Sigmoid colon (tissue), 7 donors: ENCODE results near the gene PVALEF. TPM values are rescaled to one million over a fixed set of nuclear protein-coding genes. Genes with fewer than 3 reads are reported as not detected.
"Not testable (repeated sequence)": the region's sequence is repeated elsewhere in the genome, so short reads cannot be mapped to it uniquely, and the experiment has no call there.

ENCODE experiments used
- DNase-seq: peaks from one replicate; pipeline ENCODE4 v3.0.0-alpha.2; 2019
- H3K27ac ChIP-seq, 4 donors: fragments of 200-600 bp; sonication (generic); one replicate each; pipeline ENCODE4 v1.5.1; 2016 to 2019; ENCODE audit warnings: mild to moderate bottlenecking in 1 of 4
- H3K27me3 ChIP-seq, 3 donors: fragments of 200-600 bp; sonication (generic); one replicate each; pipeline ENCODE4 v1.5.1; 2019; ENCODE audit warnings: mild to moderate bottlenecking in 1 of 3
- H3K36me3 ChIP-seq, 4 donors: fragments of 200-600 bp; sonication (generic); one replicate each; pipeline ENCODE4 v1.5.1; 2016 to 2019
- H3K4me1 ChIP-seq, 4 donors: fragments of 200-600 bp; sonication (generic); one replicate each; pipeline ENCODE4 v1.5.1; 2017 to 2019
- H3K4me3 ChIP-seq, 4 donors: fragments of 200-600 bp; sonication (generic); one replicate each; pipeline ENCODE4 v1.5.1; 2017 to 2019; ENCODE audit warnings: mild to moderate bottlenecking in 2 of 4, moderate library complexity in 1 of 4
- H3K9me3 ChIP-seq, 4 donors: fragments of 200-600 bp in 3 of 4; sonication (generic) in 3 of 4; one replicate each; pipeline versions ENCODE4 v1.5.1 to v1.6.1; 2013 to 2019
- CTCF ChIP-seq, 4 experiments: fragments of 450-650 bp in 3 of 4; fragments of 200-600 bp in 1 of 4; IDR thresholded peaks; one replicate each; pipeline ENCODE4 v1.5.1; 2016 to 2019; ENCODE audit warnings: antibody characterized with exemption in 4 of 4, mild to moderate bottlenecking in 3 of 4, moderate library complexity in 2 of 4
- EP300 ChIP-seq, 4 donors: sonication (generic); formaldehyde crosslinking; IDR thresholded peaks; one replicate each; pipeline ENCODE4 v1.6.1; 2017; ENCODE audit warnings: antibody characterized with exemption in 4 of 4
- POLR2A ChIP-seq, 2 donors: fragments of 450-650 bp; IDR thresholded peaks; one replicate each; pipeline ENCODE4 v1.6.1; 2016; ENCODE audit warnings: antibody characterized with exemption in 2 of 2, mild to moderate bottlenecking in 2 of 2, moderate library complexity in 2 of 2
- POLR2AphosphoS5 ChIP-seq, 4 donors: sonication (generic); formaldehyde crosslinking; IDR thresholded peaks; one replicate each; pipeline ENCODE4 v1.6.1; 2017; ENCODE audit warnings: antibody characterized with exemption in 4 of 4
- WGBS, 2 donors: extraction: QIAGEN DNeasy Blood & Tissue Kit; methylation state at CpG; one replicate each; pipeline ENCODE4 v1.1.7; 2013; 5-methylcytosine and 5-hydroxymethylcytosine counted together
- intact Hi-C: fragments of 100-400 bp; cut with DNase I; formaldehyde crosslinking; loops from one replicate; pipeline ENCODE4 v1.15.1; 2023
- polyA plus RNA-seq, 3 donors: library from polyadenylated mRNA; stranded (reverse); fragments of 200-250 nt; gene quantifications; one replicate each; pipeline ENCODE4 v1.2.3, GENCODE V29; 2013
- total RNA-seq, 4 donors: library from RNA; depleted of rRNA; stranded (reverse); fragments of >200 nt; gene quantifications; one replicate each; pipeline ENCODE4 v1.1.0, GENCODE V29; 2016
- donor health status: healthy with polysubstance abuse.
- donor health status: Bipolar disorder and iron deficiency.
- donor health status: healthy.

Gene PVALEF
- total and polyA plus RNA-seq, 7 donors, result not detected

DNA sequence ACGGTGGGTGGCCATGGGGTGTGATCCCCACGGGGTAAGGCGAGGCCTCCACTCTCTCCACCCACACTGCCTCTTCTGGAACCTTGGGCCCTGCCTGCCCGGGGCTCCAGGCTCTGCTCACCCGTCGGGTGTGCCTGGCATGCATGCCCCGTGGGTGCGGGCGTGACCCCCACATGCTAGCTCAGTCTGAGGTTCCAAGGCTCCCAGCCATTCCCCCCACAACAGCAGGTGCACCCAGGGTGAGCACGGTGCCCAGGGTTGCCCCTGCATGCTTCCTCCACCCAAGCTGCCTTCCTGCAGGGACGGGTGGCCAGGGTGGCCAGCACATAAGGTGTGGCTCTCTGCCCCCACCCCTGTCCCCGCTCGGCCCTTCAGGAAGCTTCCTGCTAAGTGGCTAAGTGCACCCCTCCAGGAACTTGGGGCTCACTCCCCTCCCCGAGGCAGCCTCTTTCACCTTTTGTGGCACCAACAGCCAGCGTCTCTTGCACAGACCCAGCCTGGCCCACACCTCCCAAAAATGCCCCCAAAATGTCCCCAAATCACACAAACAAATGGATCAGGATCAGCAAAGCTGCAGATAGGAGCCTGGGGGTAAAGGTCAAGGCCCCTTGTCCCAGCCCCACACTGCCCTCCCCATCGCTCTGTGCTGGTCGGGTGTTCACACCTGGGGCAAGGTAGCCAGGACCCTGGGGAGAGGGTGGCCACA lies 21.4 kb upstream of the PVALEF start:
- Histone ChIP-seq H3K27me3 (peaks cover 0 to 1% (median 0%) of the 10 kb centered on the region in 3 donors), H3K36me3 (no peaks in the 10 kb centered on the region), H3K27ac (no peak overlapping the region), H3K4me1 (peaks cover 0 to 9% (median 9%) of the 10 kb centered on the region in 4 donors), H3K4me3 (no peak overlapping the region), H3K9me3 (no peaks in the 10 kb centered on the region)
- no peak for TF ChIP-seq POLR2AphosphoS5 (IDR thresholded peaks at IDR 0.05)
- no peak for TF ChIP-seq CTCF (IDR thresholded peaks at IDR 0.05)
- no peak for TF ChIP-seq POLR2A (IDR thresholded peaks at IDR 0.05)
- no peak for TF ChIP-seq EP300 (IDR thresholded peaks at IDR 0.05)
- intact Hi-C loops, result loop anchor here (5.0 to 10.0 kb wide), 2 partner anchors 58 to 461 kb away; no protein-coding TSS in a partner anchor
- WGBS, 2 donors, result 61 to 83% methylated on average over 17 of the region's 17 CpGs
- no peak for DNase-seq

- Histone ChIP-seq H3K27ac (no peak overlapping the region), H3K4me1 (peaks cover 0 to 9% (median 9%) of the 10 kb centered on the region in 4 donors), H3K36me3 (no peaks in the 10 kb centered on the region), H3K4me3 (no peak overlapping the region), H3K9me3 (no peaks in the 10 kb centered on the region), H3K27me3 (peaks cover 0 to 4% (median 0%) of the 10 kb centered on the region in 3 donors)
- DNase-seq, result no peak
- TF ChIP-seq POLR2A (IDR thresholded peaks at IDR 0.05) (no peak), CTCF (IDR thresholded peaks at IDR 0.05) (no peak), POLR2AphosphoS5 (IDR thresholded peaks at IDR 0.05) (no peak), EP300 (IDR thresholded peaks at IDR 0.05) (no peak)
- WGBS, 2 donors, result 86 to 88% methylated on average over 14 of the region's 14 CpGs
- intact Hi-C loops, result loop anchor here (5.0 to 10.0 kb wide), 2 partner anchors 58 to 460 kb away; no protein-coding TSS in a partner anchor
These were observed 20.9 kb upstream of the PVALEF start for GRCh38 chr17:81144423-81144781.

- DNase-seq, H3K4me3 ChIP-seq, H3K4me1 ChIP-seq, H3K27ac ChIP-seq, H3K9me3 ChIP-seq, H3K27me3 ChIP-seq, H3K36me3 ChIP-seq: not testable (repeated sequence)
- whole genome bisulfite sequencing, 2 donors, result 66 to 74% methylated on average over 10 of the region's 10 CpGs
- intact Hi-C loops, result loop anchor here (10.0 kb wide), 1 partner anchor 459 kb away; no protein-coding TSS in a partner anchor
These were observed 19.1 kb upstream of the PVALEF start for GRCh38 chr17:81146208-81146607.

GRCh38 chr17:81147701-81148100 lies 17.6 kb upstream of the PVALEF start:
- H3K4me3 ChIP-seq, result no peak overlapping the region
- 69 to 86% methylated on average over 10 of the region's 10 CpGs for WGBS, 2 donors
- intact Hi-C loops, result loop anchor here (10.0 kb wide), 1 partner anchor 457 kb away; no protein-coding TSS in a partner anchor
- DNase-seq, result no peak
- no peaks in the 10 kb centered on the region for H3K9me3 ChIP-seq
- H3K27ac ChIP-seq, result no peak overlapping the region
- peaks cover 0 to 5% (median 5%) of the 10 kb centered on the region in 4 donors for H3K4me1 ChIP-seq
- TF ChIP-seq POLR2A (IDR thresholded peaks at IDR 0.05) (no peak), EP300 (IDR thresholded peaks at IDR 0.05) (no peak), POLR2AphosphoS5 (IDR thresholded peaks at IDR 0.05) (no peak), CTCF (IDR thresholded peaks at IDR 0.05) (no peak)
- H3K27me3 ChIP-seq, result peaks cover 0 to 4% (median 0%) of the 10 kb centered on the region in 3 donors
- H3K36me3 ChIP-seq, result no peaks in the 10 kb centered on the region

DNA sequence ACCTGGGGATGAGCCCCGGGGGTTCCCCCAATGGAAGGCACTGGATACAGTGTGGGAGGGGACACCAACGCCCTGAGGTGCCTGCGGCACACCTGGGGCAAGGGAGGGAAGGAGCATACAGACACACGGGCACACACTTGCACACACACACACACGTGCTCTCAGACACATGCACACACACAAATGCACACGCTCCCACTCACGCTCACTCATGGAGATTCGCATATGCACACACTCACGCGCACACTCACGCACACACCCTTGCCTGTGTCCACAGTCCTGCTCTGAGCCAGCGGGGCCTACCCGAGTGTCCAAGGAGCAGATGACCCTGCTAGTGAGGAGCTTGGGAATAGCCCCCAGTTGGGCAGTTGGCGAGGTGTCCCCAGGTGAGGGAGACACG lies 16.7 kb upstream of the PVALEF start:
- 77 to 88% methylated on average over 15 of the region's 15 CpGs for WGBS, 2 donors
- intact Hi-C loops, result loop anchor here (10.0 kb wide), 1 partner anchor 456 kb away; no protein-coding TSS in a partner anchor
- Histone ChIP-seq H3K9me3 (no peaks in the 10 kb centered on the region), H3K4me1 (no peaks in the 10 kb centered on the region), H3K27ac (no peak overlapping the region), H3K27me3 (peaks cover 0 to 4% (median 0%) of the 10 kb centered on the region in 3 donors), H3K36me3 (no peaks in the 10 kb centered on the region), H3K4me3 (no peak overlapping the region)
- no peak for TF ChIP-seq POLR2AphosphoS5 (IDR thresholded peaks at IDR 0.05)
- TF ChIP-seq POLR2A (IDR thresholded peaks at IDR 0.05), result no peak
- TF ChIP-seq CTCF (IDR thresholded peaks at IDR 0.05), result no peak
- TF ChIP-seq EP300 (IDR thresholded peaks at IDR 0.05), result no peak
- DNase-seq, result no peak
